ENCODE measurements around the gene TAOK2. TPM values are rescaled to one million over a fixed set of nuclear protein-coding genes. Genes with fewer than 3 reads are reported as not detected.
"Not testable (repeated sequence)": the region's sequence is repeated elsewhere in the genome, so short reads cannot be mapped to it uniquely, and the experiment has no call there.

The TAOK2 gene
- total RNA-seq, 1 experiment from 2014 or later: 99.4 TPM

GRCh38 chr16:30012598-30012997 lies 38.9 kb downstream of the TAOK2 start:
- H3K4me1 ChIP-seq (ENCODE audit: control insufficient read depth, insufficient read depth, low read length); DNase-seq (ENCODE audit: low read depth, low spot score); ATAC-seq; H3K36me3 ChIP-seq (ENCODE audit: control insufficient read depth, insufficient read depth, low read length); BruUV-seq (replicated peaks); in situ Hi-C loops (cut with HindIII; ENCODE audit: low pct_unique_long_range_greater_than_20kb, low sequenced_read_pairs); intact Hi-C loops (cut with micrococcal nuclease; ENCODE audit: unreplicated experiment); H3K4me3 ChIP-seq (ENCODE audit: low read depth in 2 of 2, low read length in 2 of 2); H3K27ac ChIP-seq (ENCODE audit: low read length); H3K27me3 ChIP-seq (ENCODE audit: control insufficient read depth, insufficient read depth, low read length); H3K9me3 ChIP-seq (ENCODE audit: control insufficient read depth, insufficient read depth, low read depth, low read length): not testable (repeated sequence)
- ChIA-PET CTCF (interaction anchor here (0.7 kb wide), 1 partner anchor 193 kb away, joined by 5 read pairs; no protein-coding TSS in a partner anchor), POLR2A (interaction anchor here (0.6 kb wide), 1 partner anchor 40 kb away, joined by 3 read pairs; no protein-coding TSS in a partner anchor)

- H3K9me3 ChIP-seq (ENCODE audit: control insufficient read depth, insufficient read depth, low read depth, low read length); DNase-seq (ENCODE audit: low read depth, low spot score); ATAC-seq; BruUV-seq (replicated peaks); H3K27ac ChIP-seq (ENCODE audit: low read length); in situ Hi-C loops (cut with HindIII; ENCODE audit: low pct_unique_long_range_greater_than_20kb, low sequenced_read_pairs); H3K4me3 ChIP-seq (ENCODE audit: low read depth in 2 of 2, low read length in 2 of 2); H3K4me1 ChIP-seq (ENCODE audit: control insufficient read depth, insufficient read depth, low read length); CTCF ChIA-PET; intact Hi-C loops (cut with micrococcal nuclease; ENCODE audit: unreplicated experiment); H3K27me3 ChIP-seq (ENCODE audit: control insufficient read depth, insufficient read depth, low read length); H3K36me3 ChIP-seq (ENCODE audit: control insufficient read depth, insufficient read depth, low read length): not testable (repeated sequence)
- POLR2A ChIA-PET: interaction anchor here (0.7 kb wide), 1 partner anchor 201 kb away, joined by 19 read pairs; no protein-coding TSS in a partner anchor
Observed at GRCh38 chr16:30015450-30015849, 41.8 kb downstream of the TAOK2 start.

- BruUV-seq (replicated peaks): no TSS peak
- Histone ChIP-seq H3K27me3 (ENCODE audit: control insufficient read depth, insufficient read depth, low read length) (no peaks in the 10 kb centered on the region), H3K27ac (ENCODE audit: low read length) (no peak overlapping the region), H3K4me3 (ENCODE audit: low read depth in 2 of 2, low read length in 2 of 2) (no peak overlapping the region), H3K9me3 (ENCODE audit: control insufficient read depth, insufficient read depth, low read depth, low read length) (no peaks in the 10 kb centered on the region), H3K36me3 (ENCODE audit: control insufficient read depth, insufficient read depth, low read length) (no peaks in the 10 kb centered on the region), H3K4me1 (ENCODE audit: control insufficient read depth, insufficient read depth, low read length) (no peaks in the 10 kb centered on the region)
- TF ChIP-seq SIN3A (IDR thresholded peaks at IDR 0.05; ENCODE audit: borderline replicate concordance, insufficient read depth, low read depth, low read length) (no peak), POLR2AphosphoS5 (IDR thresholded peaks at IDR 0.05; ENCODE audit: low read depth, low read length) (no peak), REST (IDR thresholded peaks at IDR 0.05; ENCODE audit: insufficient read depth in 1 of 2, low read depth in 2 of 2, low read length in 1 of 2) (no peak), CTCF (IDR thresholded peaks at IDR 0.05) (no peak), TCF7L2 (IDR thresholded peaks at IDR 0.05; ENCODE audit: low read depth, low read length) (no peak)
- in situ Hi-C loops (cut with HindIII; ENCODE audit: low pct_unique_long_range_greater_than_20kb, low sequenced_read_pairs) (no loop called here), intact Hi-C loops (cut with micrococcal nuclease; ENCODE audit: unreplicated experiment) (no loop called here)
- ATAC-seq (no peak), DNase-seq (ENCODE audit: low read depth, low spot score) (no peak)
- CTCF ChIA-PET: no interaction called here
- POLR2A ChIA-PET: no interaction called here
Observed at GRCh38 chr16:30016555-30017276, 43.0 kb downstream of the TAOK2 start.

Data from Panc1 (cell line).